Fibroblast of pulmonary artery (primary cell): ENCODE data around the gene ABCB9.
A peak's percentile ranks its signal among the peaks of the same experiment; 100 is the strongest.

ENCODE experiments used
- DNase-seq: peaks from one replicate; pipeline ENCODE4 v3.0.0-alpha.2; 2010; ENCODE audit warnings: low read depth
- H3K4me3 ChIP-seq: replicated peaks from 2 replicates; pipeline ENCODE4 v1.5.1; 2011; ENCODE audit warnings: low read depth, mild to moderate bottlenecking, control low read depth, low read length, moderate library complexity
- TF ChIP-seq, protein P1 (sequence below): IDR thresholded peaks from 2 replicates; pipeline ENCODE4 v1.5.1; 2011; ENCODE audit warnings: mild to moderate bottlenecking, control low read depth, low read length, inconsistent platforms; ENCODE audit errors: missing control alignments

The ABCB9 gene

DNA sequence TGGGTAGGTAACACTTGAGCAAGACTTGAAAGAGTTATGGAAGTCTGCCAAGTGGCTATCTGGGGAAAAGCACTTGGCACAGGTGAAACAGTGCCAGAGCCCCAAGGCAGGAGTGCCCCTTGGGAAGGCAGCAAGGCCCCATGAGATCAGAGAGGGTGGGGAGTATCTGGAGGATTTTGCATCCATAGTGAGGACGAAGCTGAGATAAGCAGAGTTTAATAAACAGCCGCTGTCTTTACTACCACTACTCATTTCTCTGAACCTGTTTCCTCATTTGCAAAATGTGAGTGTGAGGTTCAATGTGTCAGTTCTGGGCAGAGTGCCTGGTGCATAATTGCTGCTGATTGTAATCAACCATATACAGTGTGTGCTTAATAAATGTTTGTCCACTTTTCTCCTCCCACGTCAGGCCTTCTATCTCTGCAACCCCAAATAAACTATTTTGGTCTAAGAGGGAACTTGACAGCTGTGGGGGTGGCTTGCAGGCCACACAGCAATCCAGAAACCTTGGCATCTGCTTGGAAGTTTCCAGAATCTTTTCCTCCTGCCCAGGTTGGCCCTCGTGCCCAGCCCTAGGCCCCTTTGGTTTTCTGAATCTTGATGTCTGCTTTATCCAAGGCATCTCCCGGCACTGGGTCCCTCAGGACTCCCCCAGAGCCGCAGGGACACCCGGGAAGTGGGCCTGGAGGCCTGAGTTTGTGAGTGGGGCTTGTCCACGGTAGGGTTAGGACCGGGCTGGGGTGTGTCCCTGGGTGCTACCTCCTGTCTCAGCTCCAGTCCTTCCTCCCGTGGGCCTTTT lies 4.5 kb downstream of the ABCB9 start:
- DNase-seq: no peak
- TF ChIP-seq, protein P1, sequence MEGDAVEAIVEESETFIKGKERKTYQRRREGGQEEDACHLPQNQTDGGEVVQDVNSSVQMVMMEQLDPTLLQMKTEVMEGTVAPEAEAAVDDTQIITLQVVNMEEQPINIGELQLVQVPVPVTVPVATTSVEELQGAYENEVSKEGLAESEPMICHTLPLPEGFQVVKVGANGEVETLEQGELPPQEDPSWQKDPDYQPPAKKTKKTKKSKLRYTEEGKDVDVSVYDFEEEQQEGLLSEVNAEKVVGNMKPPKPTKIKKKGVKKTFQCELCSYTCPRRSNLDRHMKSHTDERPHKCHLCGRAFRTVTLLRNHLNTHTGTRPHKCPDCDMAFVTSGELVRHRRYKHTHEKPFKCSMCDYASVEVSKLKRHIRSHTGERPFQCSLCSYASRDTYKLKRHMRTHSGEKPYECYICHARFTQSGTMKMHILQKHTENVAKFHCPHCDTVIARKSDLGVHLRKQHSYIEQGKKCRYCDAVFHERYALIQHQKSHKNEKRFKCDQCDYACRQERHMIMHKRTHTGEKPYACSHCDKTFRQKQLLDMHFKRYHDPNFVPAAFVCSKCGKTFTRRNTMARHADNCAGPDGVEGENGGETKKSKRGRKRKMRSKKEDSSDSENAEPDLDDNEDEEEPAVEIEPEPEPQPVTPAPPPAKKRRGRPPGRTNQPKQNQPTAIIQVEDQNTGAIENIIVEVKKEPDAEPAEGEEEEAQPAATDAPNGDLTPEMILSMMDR: no peak
- H3K4me3 ChIP-seq: no peak overlapping the region

DNA sequence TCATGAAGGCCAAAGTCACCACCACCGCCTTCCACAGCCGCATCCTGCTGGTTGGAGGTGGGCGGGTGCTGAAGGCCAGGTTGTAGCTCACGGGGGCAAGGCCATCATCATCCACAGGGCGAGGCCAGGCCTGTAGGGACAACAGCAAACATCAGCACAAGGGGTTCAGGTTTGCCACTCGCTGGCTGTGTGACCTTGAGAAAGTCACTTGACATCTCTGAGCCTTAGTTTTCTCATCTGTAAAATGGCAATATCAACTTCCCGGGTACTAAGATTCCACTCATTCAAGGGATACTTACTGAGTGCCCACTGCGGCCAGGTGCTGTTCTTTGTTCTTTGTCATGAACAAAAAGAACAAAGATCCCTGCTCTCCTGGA lies 6.1 kb downstream of the ABCB9 start:
- DNase-seq: no peak
- H3K4me3 ChIP-seq: no peak overlapping the region
- TF ChIP-seq, protein P1: no peak

GRCh38 chr12:122959566-122960192 lies 6.6 kb downstream of the ABCB9 start:
- H3K4me3 ChIP-seq: no peak overlapping the region
- DNase-seq: no peak
- TF ChIP-seq, protein P1: no peak

GRCh38 chr12:122958198-122958888 lies 7.9 kb downstream of the ABCB9 start:
- TF ChIP-seq, protein P1: no peak
- peak; percentile 99 for DNase-seq
- H3K4me3 ChIP-seq: no peak overlapping the region

DNA sequence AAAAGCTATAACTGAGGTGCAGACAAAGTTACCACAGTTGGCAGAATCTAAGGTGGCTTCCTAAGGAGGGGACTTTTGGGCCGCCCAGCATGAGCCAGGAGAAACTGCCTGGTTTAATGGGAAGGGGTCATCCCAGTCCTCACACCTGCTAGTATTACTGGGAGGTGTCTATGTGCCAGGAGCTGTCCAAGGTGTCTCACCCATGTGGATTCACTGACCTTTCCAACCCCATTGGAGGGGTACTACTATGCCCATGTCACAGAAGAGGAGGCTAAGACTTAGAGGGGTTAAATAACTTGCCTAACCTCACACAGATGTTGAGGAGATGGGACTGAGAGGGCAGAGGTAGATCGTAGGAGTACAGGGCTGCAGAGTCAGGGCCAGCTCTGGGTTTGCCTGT lies 10.2 kb downstream of the ABCB9 start:
- H3K4me3 ChIP-seq: no peak overlapping the region
- DNase-seq: no peak
- TF ChIP-seq, protein P1: no peak

GRCh38 chr12:122955156-122955555 lies 11.1 kb downstream of the ABCB9 start:
- H3K4me3 ChIP-seq: no peak overlapping the region
- TF ChIP-seq, protein P1: no peak
- no peak for DNase-seq
